GM20000 (cell line): Measurements from ENCODE around the gene ARFIP1.

Experiments
- DNase-seq: peaks from one replicate; pipeline ENCODE4 v3.0.0; 2012; ENCODE audit warnings: low spot score
- CTCF ChIP-seq: IDR thresholded peaks from 2 replicates; pipeline ENCODE4 v1.5.1; 2012; ENCODE audit warnings: mild to moderate bottlenecking, control low read depth; ENCODE audit errors: extremely low read depth, missing control alignments

Gene ARFIP1

DNA sequence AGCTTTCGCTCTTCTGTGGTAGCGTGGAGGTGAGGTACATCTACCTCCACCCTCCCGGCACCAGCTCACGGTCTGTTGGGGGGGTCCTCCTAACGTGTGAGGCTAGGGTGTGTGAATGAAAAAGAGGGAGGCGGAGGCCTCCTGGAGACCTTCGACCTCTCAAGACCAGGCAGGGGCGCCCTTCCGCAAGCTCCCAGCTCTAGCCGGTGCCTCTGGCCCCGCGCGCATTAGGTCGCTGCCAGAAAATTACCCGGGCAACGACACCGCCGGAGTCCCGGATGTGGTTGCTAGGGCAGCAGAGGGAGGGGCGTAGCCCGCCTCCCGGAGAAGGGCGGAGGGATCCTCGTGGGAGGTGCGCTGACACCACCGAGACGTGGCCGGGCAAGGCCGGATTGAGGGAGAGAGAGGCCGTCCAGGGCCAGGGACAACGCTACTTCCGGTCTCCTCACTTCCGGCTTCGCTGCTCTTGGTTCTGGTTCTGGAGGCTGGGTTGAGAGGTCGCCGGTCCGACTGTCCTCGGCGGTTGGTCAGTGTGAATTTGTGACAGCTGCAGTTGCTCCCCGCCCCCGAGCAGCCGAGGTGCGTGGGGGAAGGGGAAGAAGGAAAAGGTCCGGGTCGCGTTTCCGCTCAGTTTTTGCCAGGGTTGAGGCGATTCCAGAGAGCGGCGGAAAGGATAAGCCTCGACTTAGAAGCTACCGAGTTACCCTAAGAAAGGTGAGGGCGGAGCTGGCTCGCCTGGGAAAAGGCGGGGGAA, at the start of gene ARFIP1, which contains the start of gene TIGD4:
Gene ARFIP1 (plus strand): TSS at position 442 of the 754 bp plus-strand sequence. CDS start 49,680 bp downstream, outside the sequence.
Gene TIGD4 (minus strand): TSS at position 218 of the 754 bp plus-strand sequence. CDS start 8,726 bp downstream, outside the sequence.
- peak; percentile 34 for TF ChIP-seq CTCF
- peak; percentile 91 for DNase-seq

- no peak for TF ChIP-seq CTCF
These were observed 47.8 kb upstream of the ARFIP1 start for GRCh38 chr4:152731997-152732396.

DNA sequence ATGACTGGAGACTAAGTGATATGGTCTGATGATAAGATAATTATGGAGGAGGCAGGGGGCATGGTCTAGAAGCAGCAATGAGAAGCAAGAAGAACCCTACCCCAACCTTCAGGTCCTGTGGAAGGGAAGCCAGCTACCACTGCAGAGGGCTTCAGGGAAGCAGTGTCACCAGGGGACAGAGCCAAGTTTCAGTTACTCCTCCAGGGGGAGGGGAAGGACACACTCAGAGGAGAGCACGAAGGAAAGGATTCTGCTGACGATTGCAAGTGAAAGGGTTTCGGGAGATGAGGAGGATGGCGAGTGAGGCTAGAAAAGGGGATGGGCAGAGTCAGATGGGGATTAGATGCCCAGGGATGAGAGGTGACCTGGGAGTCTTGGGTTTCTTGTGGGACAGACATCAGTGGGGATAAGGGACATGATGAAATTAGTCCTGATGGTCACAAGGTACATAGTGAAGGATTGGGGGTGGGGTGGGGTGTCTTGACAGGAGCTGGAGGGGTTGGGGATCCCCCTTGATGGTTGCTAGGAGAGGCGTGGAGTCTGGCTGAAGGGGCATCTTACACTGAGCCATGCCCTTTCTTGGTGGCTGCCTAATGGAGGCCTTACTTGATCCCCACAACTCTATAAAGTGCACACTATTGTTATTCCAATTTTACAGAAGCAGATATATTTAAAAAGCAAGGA, 45.6 kb upstream of the ARFIP1 start:
- DNase-seq: no peak

More at GRCh38 chr4:152731997-152732396, 47.8 kb upstream of the ARFIP1 start:
- DNase-seq: no peak

GRCh38 chr4:152734699-152735050, 45.1 kb upstream of the ARFIP1 start:
- DNase-seq: no peak
- no peak for TF ChIP-seq CTCF

More for the DNA sequence above, 45.6 kb upstream of the ARFIP1 start:
- no peak for TF ChIP-seq CTCF

DNA sequence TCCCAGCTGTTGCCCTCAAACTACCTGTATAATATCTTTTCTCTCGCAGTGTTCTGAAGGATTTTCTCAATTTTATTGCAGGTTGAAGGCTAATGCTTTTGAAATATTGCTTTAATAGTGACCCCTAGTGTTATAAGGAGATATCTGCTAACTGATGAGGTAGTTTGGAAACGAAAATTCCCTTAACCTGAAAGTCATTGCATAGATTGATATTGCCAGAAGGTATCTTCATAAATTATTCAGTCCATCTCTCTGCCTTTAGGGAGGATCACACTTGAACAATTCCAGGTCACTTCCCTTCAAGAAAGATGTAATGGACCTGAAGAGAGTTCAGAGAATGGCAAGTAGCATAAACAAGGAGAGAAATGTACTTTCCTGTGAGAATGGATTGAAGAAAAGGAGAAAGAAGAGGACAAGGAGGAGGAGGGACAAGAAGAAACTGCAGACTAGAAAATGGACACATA, 44.3 kb upstream of the ARFIP1 start:
- DNase-seq: peak; percentile 53
- peak; percentile 10 for TF ChIP-seq CTCF

- TF ChIP-seq CTCF: no peak
- DNase-seq: no peak
These were observed 43.8 kb upstream of the ARFIP1 start for GRCh38 chr4:152735906-152736305.

- no peak for DNase-seq
- no peak for TF ChIP-seq CTCF
These were observed 40.9 kb upstream of the ARFIP1 start for GRCh38 chr4:152738827-152739226.
